Measurements from ENCODE around the gene ANGPTL7.
"Not testable (repeated sequence)": the region's sequence is repeated elsewhere in the genome, so short reads cannot be mapped to it uniquely, and the experiment has no call there.

The ANGPTL7 gene

GRCh38 chr1:11188858-11189451 is at the start of gene ANGPTL7:
Gene ANGPTL7 (plus strand): TSS chr1:11189355. CDS start chr1:11189580, 225 bp downstream.
- DNase-seq: no peak

DNA sequence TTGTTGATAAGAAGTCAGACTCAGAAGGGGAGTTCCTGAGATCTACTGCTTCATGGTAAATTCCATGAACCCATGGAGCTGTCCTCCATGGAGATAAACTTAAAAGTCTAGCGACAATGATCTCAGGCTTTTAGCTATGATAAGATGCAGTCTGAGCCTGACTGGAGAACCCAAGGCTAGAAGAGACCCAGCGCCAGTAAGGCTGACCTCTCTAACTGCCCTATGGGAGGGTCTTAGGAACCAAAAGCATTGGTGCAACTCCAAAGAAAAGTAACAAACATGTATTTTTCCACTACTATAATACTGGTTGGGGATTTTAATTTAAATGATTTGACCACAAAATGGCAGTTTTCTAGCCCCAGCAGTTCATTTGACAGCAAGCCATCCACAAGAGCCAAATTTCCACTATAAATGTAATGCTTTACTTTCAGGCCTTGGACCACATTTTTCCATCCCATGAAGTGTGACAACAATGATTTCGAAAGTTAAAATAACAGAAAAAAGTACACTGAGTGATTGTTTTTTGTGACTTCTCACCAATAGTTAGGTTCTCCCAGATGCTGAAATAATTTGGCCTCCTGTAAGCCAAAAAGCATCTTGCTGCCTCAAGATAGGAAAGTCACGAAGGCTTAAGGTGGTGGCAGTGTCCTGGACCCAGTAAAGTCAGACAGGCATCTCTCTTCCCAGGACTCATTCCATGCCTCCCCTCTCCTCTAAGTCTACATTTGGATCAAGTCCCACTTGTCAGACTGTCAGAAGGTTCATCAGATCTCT is 46.4 kb upstream of the ANGPTL7 start:
- DNase-seq: no peak

DNA sequence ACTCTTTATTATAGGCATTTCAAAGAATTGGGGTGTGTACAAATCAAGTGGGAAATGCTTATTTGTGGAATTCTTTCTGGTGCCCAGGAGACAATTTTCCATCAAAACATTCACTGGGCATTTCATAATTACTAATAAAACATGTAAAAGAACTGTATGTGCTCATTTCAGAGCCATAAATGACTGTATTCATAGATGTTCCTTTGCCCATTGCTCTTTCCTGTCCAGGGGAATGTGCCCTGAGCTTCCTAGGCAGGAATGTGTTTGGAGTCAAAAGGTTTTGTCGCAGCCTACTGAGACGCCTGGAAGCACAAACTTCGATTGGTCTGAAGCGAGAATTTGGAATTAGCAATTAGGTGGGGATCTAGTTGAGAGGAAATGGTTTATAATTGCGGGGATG is 45.8 kb upstream of the ANGPTL7 start:
- no peak for DNase-seq

GRCh38 chr1:11143907-11144306 is 45.2 kb upstream of the ANGPTL7 start:
- no peak for DNase-seq

DNA sequence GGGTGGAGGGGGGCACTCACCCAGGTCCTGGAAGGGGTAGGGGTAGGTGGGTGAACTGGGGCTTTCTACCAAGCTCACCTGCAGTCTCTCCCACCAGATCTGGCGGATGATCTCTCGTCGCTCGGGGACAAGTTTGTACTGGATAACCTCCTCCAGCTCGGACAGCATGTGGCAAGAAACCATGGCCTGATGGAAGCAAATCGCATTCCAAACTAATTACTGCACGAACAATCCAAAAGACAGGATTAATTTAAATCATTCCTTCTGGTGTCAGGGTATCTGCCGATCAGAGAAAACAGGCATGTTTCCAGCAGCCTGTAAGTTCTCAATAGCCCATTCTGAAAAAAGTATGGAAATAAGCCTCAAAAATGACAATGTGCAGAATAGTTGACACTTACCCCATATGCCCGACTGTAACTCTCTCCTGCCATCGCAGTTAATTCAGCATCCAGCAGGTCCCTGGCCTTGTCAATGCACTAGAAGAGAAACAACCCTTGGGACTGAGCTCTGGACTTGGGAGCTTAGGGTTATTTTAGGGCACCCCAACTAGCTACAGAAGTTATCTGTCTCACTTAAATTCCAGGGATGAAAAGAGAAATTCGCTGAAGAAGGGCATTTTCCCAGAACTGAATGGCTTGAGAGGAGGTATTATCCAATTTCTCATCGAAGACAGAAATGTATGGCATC is 44.4 kb upstream of the ANGPTL7 start:
- no peak for DNase-seq

- DNase-seq: no peak
Observed at GRCh38 chr1:11145741-11146140, 43.4 kb upstream of the ANGPTL7 start.

DNA sequence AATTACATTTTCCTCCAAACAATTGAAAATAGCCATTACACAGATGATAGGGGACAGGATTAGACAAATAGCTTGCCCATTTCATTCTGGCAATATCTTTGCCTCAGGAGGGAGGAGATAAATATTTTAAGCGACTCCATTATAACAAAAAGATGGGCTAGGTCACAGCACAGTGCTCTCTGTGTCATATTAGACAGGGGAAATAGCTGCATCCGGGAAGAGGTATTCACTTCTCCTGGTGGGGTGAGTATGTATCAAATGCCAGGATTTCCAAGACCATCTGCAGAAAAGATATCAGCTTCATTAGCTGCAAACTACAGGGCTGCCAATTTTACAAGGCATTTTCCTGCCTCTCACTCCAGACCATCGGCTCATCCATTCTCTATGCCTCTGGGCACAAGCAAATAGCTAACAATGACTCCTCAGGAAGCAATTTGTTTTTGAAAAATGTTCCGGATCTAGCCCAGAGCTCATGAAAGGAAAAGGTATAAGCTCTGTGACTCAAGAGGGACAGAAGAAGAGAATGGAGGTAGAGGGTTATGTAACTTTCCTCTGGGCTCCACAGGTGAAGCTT is 41.9 kb upstream of the ANGPTL7 start:
- peak; percentile 77 for DNase-seq

DNA sequence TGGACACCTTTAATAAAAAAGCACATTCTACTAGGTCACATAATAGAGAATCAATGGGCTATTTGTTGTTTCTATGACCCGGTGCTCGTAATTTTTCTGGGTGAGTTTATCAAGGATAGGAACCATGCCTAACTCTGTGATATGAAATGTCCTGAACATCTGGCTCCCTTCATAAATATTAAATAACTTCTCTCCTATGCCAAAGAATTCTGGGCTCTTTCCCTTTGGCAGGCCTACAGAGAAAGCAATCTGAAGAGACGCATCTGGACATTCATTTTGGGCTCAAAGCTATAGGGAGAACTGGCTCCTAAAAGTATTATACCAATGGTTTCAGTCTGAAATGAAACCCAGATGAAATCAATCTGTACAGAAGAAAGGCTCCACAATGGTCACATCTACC is 38.8 kb upstream of the ANGPTL7 start:
- DNase-seq: no peak

GRCh38 chr1:11151114-11151513 is 38.0 kb upstream of the ANGPTL7 start:
- DNase-seq: no peak

DNA sequence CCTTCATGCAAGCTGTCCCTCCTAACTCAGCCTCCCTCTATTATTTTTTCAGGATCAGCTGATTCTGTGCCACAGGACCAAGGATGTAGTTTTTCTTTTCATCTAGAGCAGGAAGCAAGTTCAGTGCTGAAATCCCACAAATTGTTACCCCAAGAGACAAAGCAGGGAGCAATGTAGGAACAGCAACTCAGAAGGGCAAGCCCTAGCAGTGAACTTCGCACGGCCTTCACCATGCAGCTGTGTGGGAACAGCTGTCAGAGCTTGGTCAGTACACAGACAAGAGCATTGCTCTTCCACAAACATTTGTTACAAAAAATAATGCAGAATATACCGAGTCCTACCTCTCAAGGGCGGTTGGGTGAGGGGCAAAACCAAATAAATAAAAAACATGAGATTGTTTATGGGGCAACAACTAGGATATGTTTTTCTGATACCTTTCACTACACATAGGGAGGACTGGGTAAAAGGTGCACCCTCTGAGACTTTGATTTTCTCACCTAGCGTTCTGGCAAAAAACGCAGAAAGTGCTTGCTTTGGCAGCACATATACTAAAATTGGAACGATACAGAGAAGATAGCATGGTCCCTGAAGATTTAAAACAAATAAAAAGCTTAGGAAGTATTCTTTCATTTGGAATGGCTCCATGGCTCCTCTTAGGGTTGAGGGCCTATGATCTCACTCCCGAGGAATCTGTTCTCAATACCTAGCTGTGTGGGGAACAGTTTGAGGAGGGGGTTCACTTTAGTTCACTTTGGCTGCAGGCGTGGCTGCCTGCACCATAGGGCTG is 37.1 kb upstream of the ANGPTL7 start:
- peak; percentile 42 for DNase-seq

DNA sequence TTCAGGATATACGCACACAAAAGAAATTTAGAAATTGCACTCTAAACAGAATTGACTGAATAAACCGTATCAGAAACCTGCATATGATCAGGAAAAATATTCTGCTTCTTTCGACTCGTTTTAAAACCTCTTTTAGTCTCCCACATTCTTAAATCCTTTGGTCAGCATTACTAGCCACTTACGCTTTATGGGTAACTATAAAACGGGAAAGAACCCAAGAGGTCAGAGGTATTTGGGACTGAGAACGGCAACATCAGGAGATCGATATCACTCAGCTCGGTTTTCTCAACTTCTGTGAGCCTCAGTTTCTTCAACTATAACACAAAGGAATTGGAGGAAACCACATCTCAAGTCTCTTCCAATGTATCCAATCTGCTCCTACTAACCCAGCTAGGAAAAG is 36.4 kb upstream of the ANGPTL7 start:
- DNase-seq: no peak

DNA sequence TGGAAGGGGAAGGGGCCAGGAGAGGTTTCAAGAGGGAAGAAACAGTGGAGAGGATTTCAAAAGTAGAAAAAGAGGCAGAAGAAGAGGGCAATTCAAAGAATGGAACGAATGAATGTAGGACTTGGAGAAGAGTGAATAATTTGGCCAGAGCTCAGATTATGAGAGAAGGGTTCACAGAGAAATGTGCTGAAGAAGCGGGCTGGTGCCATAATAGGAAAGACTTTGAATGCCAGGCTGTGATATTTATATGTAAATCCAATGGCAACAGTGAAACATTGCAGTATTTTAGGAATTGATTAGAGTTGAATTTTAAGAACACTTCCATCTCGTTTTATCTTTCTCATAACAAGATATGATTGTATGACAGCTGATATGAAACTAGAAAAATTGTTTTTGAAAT is 36.0 kb upstream of the ANGPTL7 start:
- no peak for DNase-seq

GRCh38 chr1:11156441-11156840 is 32.7 kb upstream of the ANGPTL7 start:
- DNase-seq: no peak

- DNase-seq: no peak
Observed at GRCh38 chr1:11156963-11157362, 32.2 kb upstream of the ANGPTL7 start.

DNA sequence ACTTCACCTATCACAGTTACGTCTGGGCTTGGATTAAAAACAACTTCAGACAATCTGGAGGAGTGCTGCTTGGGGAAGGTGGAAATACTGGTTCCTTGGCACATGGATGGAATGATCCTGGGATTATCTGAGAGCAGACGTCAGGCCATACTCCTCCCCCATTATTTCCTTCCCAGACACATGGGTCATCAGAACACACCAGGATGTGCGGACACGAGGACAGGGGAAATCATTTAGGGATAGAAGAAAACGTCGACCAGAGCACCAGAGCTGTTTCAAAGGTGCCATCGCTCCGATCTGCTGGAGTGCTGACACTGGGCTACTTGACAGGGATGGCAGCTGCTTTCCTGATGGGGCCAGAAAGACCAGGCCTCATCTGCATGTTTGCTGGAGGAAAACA is 31.8 kb upstream of the ANGPTL7 start:
- no peak for DNase-seq

DNA sequence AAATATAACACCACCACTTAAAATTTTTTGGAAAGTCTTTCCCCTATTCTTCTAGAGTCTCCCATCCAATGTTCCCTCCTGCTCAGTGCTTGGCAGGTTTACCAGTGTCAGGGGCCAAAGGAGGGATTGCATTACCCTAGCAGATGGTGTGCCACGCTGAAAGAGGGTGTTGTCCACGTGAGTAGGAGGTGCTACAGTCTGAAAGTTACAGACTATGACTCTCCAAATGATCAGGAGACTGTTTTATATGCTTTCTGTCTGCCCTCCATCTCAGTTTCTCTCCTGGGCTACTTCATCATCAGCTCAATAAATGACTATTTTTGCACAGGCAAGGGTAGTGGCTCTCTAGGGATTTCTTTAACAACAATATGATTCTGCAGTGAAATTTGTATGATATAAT is 31.3 kb upstream of the ANGPTL7 start:
- DNase-seq: peak; percentile 42

GRCh38 chr1:11158291-11158690 is 30.9 kb upstream of the ANGPTL7 start:
- no peak for DNase-seq

GRCh38 chr1:11158720-11159321 is 30.3 kb upstream of the ANGPTL7 start:
- DNase-seq: peak; percentile 94

GRCh38 chr1:11162752-11163151 is 26.4 kb upstream of the ANGPTL7 start:
- not testable (repeated sequence) for DNase-seq

DNA sequence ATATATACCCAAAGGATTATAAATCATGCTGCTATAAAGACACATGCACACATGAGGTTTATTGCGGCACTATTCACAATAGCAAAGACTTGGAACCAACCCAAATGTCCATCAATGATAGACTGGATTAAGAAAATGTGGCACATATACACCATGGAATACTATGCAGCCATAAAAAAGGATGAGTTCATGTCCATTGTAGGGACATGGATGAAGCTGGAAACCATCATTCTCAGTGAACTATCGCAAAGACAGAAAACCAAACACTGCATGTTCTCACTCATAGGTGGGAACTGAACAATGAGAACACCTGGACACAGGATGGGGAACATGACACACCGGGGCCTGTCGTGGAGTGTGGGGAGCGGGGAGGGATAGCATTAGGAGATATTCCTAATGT is 22.4 kb upstream of the ANGPTL7 start:
- DNase-seq: not testable (repeated sequence)

- DNase-seq: no peak
Observed at GRCh38 chr1:11168731-11169130, 20.4 kb upstream of the ANGPTL7 start.

GRCh38 chr1:11169202-11169601 is 20.0 kb upstream of the ANGPTL7 start:
- no peak for DNase-seq

DNA sequence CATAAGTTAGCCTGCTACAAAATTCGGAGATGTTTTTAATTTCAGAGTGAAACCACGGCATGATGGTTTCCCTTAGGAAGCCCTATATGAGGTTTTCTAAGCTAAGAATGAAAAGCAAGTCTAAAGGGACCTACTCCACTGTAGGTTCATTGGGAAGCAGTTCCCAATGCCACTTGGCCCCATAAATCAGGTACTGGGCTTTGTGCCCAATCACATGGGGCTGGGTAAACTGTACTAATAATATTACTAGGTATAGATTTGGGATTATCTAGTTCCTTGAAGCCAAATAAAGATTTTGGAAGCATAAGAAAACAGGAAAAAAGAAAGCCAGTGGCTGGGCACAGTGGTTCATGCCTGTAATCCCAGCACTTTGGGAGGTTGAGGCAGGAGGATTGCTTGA is 19.1 kb upstream of the ANGPTL7 start:
- DNase-seq: no peak

Data from EL (cell line).